RWPE1 (cell line): ENCODE measurements around the gene FLT1.

ENCODE experiments used
- CTCF ChIA-PET: fragments of 350-600 bp; sonication (Branson Sonifier 250); formaldehyde crosslinking; extraction: SDS; loops from one replicate; lab custom pipeline; 2021; lab: Yijun Ruan, JAX
- POLR2A ChIA-PET: fragments of 400-600 bp; formaldehyde crosslinking; extraction: SDS; loops from one replicate; lab custom pipeline; 2020; ENCODE audit warnings: antibody characterized with exemption; ENCODE audit not compliant: low non-redundant PET; lab: Yijun Ruan, JAX
- DNase-seq: peaks from one replicate; pipeline ENCODE4 v3.0.0; 2012; ENCODE audit warnings: low spot score
- H3K27ac ChIP-seq: fragments of 450-650 bp; 2 replicates; pipeline ENCODE4 v1.5.1; 2017
- CTCF ChIP-seq: fragments of 450-650 bp; conservative IDR thresholded peaks from 2 replicates; pipeline ENCODE4 v1.5.1; 2017; ENCODE audit warnings: low read depth, mild to moderate bottlenecking

FLT1 gene

GRCh38 chr13:28494778-28495537, at the start of gene FLT1:
Gene FLT1 (minus strand): TSS chr13:28495128. CDS start chr13:28494843, 285 bp downstream.
- CTCF ChIA-PET: interaction anchor here (0.7 kb wide), 1 partner anchor 96 kb away, joined by 3 read pairs; no protein-coding TSS in a partner anchor
- DNase-seq: no peak
- POLR2A ChIA-PET: no interaction called here

GRCh38 chr13:28544026-28544425, 49.1 kb upstream of the FLT1 start:
- CTCF ChIA-PET: interaction anchor here (0.6 kb wide), 1 partner anchor 554 kb away, joined by 3 read pairs; no protein-coding TSS in a partner anchor

More at GRCh38 chr13:28494778-28495537, at the start of gene FLT1:
- TF ChIP-seq CTCF: no peak
- no peak within 1 kb of the TSS for H3K27ac ChIP-seq

GRCh38 chr13:28542804-28543203, 47.9 kb upstream of the FLT1 start:
- CTCF ChIA-PET: no interaction called here
- no peak for TF ChIP-seq CTCF
- POLR2A ChIA-PET: no interaction called here

More at GRCh38 chr13:28544026-28544425, 49.1 kb upstream of the FLT1 start:
- DNase-seq: no peak
- no peak overlapping the region for H3K27ac ChIP-seq
- no peak for TF ChIP-seq CTCF
- POLR2A ChIA-PET: no interaction called here

GRCh38 chr13:28541966-28542365, 47.0 kb upstream of the FLT1 start:
- DNase-seq: no peak
- POLR2A ChIA-PET: no interaction called here
- no peak overlapping the region for H3K27ac ChIP-seq
- CTCF ChIA-PET: interaction anchor here (0.7 kb wide), 1 partner anchor 270 kb away, joined by 3 read pairs; no protein-coding TSS in a partner anchor
- no peak for TF ChIP-seq CTCF

More at GRCh38 chr13:28542804-28543203, 47.9 kb upstream of the FLT1 start:
- no peak overlapping the region for H3K27ac ChIP-seq
- DNase-seq: no peak

- ChIA-PET POLR2A (no interaction called here), CTCF (interaction anchor here (0.6 kb wide), 1 partner anchor 662 kb away, joined by 4 read pairs; no protein-coding TSS in a partner anchor)
- no peak for TF ChIP-seq CTCF
- DNase-seq: no peak
- no peak overlapping the region for H3K27ac ChIP-seq
Observed at GRCh38 chr13:28540612-28541011, 45.7 kb upstream of the FLT1 start.

- H3K27ac ChIP-seq: no peak overlapping the region
- DNase-seq: no peak
- ChIA-PET POLR2A (no interaction called here), CTCF (no interaction called here)
- TF ChIP-seq CTCF: no peak
Observed at GRCh38 chr13:28539625-28540286, 44.8 kb upstream of the FLT1 start.
